Cardiac muscle cell (in vitro differentiated cells and primary cell): ENCODE results near the gene AP2A1. TPM values are rescaled to one million over a fixed set of nuclear protein-coding genes. Genes with fewer than 3 reads are reported as not detected.
A peak's percentile ranks its signal among the peaks of the same experiment; 100 is the strongest.

ENCODE experiments used
- DNase-seq, 2 donors: peaks; one replicate each; pipeline versions ENCODE4 v3.0.0 to v3.0.0-alpha.2; 2010 to 2017; ENCODE audit warnings: low read depth in 1 of 2, low spot score in 1 of 2
- H3K27ac ChIP-seq: fragments of 200-600 bp; sonication (generic); 2 replicates; pipeline ENCODE4 v1.5.1; 2016
- H3K27me3 ChIP-seq: fragments of 200-600 bp; sonication (generic); 2 replicates; pipeline ENCODE4 v1.6.0; 2016; ENCODE audit warnings: control low read depth
- H3K36me3 ChIP-seq: fragments of 200-600 bp; sonication (generic); 2 replicates; pipeline ENCODE4 v1.5.1; 2016; ENCODE audit warnings: control low read depth
- H3K4me1 ChIP-seq: fragments of 200-600 bp; sonication (generic); 2 replicates; pipeline ENCODE4 v1.8.1; 2017; ENCODE audit warnings: low read depth, mild to moderate bottlenecking, mixed run types
- H3K4me3 ChIP-seq: fragments of 200-600 bp; sonication (generic); 2 replicates; pipeline ENCODE4 v1.5.1; 2016; ENCODE audit warnings: mild to moderate bottlenecking
- H3K9me3 ChIP-seq: fragments of 200-600 bp; sonication (generic); 2 replicates; pipeline ENCODE4 v1.5.1; 2017; ENCODE audit warnings: low read depth, mild to moderate bottlenecking, control low read depth
- CTCF ChIP-seq: IDR thresholded peaks from 2 replicates; pipeline ENCODE4 v1.5.1; 2012; ENCODE audit warnings: low read depth, mild to moderate bottlenecking, low read length
- polyA plus RNA-seq: library from polyadenylated mRNA; unstranded; fragments of >200 nt; fragmentation: Nextera tagmentation; extraction: Ambion mirVana; gene quantifications from 2 replicates; pipeline ENCODE4 v1.2.1, GENCODE V29; 2016
- total RNA-seq: library from RNA; depleted of rRNA; stranded (reverse); fragments of >200 nt; gene quantifications from 2 replicates; pipeline ENCODE4 v1.2.3, GENCODE V29; 2016

AP2A1 gene
- total and polyA plus RNA-seq, 2 experiments from 2014 or later = 78.0 to 153 TPM

DNA sequence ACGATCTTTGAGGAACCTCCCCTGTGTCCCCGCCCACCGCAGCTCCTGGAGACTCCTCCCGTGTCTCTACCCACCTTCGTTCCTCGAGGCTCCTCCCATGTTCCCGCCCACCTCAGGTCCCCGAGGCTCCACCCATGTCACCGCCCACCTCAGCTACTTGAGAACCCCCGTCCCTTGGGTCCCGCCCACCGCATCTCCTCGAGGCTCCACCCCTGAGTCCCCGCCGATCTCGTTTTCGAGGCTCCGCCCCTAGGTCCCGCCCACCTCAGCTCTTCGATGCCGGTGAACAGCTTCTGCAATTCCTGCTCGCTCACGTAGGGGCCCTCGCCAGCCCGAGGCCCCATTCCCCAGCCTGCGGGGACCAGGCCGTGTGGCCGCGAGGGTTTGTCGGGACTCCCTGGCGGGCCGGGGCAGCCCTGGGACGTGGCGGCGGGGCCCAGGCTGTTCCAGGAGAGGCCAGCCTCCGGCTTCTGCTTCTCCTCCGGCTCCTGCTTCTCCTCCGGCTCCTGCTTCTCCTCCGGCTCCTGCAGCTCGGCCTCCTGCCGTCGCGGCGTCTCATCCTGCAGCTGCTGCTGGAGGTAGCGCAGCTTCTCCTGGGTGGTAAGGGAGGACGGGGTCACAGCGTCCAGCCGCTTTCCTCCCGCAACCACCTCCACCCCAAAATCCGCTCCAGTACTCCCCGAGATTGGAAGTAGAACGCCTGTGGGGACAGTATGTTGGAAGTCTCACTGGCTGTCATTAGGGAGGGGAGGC lies 20.4 kb upstream of the AP2A1 start:
- no peak for TF ChIP-seq CTCF
- DNase-seq = peak in 1 of 2 donors; percentile 86
- no peak overlapping the region for H3K4me3 ChIP-seq
- H3K27me3 ChIP-seq = no peaks in the 10 kb centered on the region
- no peak overlapping the region for H3K27ac ChIP-seq
- H3K9me3 ChIP-seq = no peaks in the 10 kb centered on the region
- no peaks in the 10 kb centered on the region for H3K4me1 ChIP-seq
- H3K36me3 ChIP-seq = no peaks in the 10 kb centered on the region

GRCh38 chr19:49749055-49749716 lies 17.6 kb upstream of the AP2A1 start:
- peak in 1 of 2 donors; percentile 34 for DNase-seq
- Histone ChIP-seq H3K9me3 (no peaks in the 10 kb centered on the region), H3K27ac (no peak overlapping the region), H3K4me3 (no peak overlapping the region), H3K36me3 (no peaks in the 10 kb centered on the region), H3K4me1 (no peaks in the 10 kb centered on the region), H3K27me3 (no peaks in the 10 kb centered on the region)
- no peak for TF ChIP-seq CTCF

DNA sequence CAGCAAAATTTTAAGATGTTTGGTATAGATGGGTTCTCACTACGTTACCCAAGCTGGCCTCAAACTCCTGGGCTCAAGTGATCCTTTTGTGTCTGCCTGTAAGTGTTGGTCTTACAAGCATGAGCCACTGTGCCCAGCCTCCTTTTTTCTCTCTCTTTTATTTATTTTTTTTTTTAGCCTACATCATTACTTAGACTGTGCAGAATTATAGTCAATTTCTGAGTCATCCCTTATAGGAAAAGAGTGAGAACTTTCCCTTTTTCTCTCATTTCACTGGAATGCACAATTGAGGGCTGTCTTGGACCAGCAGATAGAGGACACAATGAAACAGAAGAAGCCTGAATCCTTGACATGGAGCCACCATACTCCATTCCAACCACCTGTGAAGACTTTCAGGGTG lies 17.0 kb upstream of the AP2A1 start:
- no peak for TF ChIP-seq CTCF
- no peaks in the 10 kb centered on the region for H3K27me3 ChIP-seq
- H3K4me3 ChIP-seq = no peak overlapping the region
- no peaks in the 10 kb centered on the region for H3K4me1 ChIP-seq
- H3K27ac ChIP-seq = no peak overlapping the region
- H3K36me3 ChIP-seq = no peaks in the 10 kb centered on the region
- DNase-seq = no peak
- no peaks in the 10 kb centered on the region for H3K9me3 ChIP-seq

DNA sequence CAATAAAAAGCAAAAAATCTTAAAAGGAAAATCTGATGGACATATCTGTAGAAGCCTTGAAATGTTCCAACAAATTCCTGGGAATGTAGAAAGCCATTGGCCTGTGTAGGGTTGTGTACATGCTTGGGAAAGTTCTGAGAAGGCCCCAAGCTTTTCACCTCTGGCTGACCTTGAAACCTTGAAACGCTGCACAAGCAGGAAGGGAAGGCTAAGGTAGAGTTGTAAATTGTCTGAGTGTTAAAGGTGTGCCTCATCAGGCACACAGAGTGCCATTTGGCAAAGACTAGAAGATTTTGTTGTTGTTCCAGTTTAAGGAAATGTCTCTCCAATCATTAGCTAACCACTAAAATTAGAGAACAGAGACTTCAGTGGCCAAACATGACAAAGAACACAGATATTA lies 14.1 kb upstream of the AP2A1 start:
- no peaks in the 10 kb centered on the region for H3K9me3 ChIP-seq
- H3K27me3 ChIP-seq = no peaks in the 10 kb centered on the region
- no peak for DNase-seq
- TF ChIP-seq CTCF = no peak
- H3K4me3 ChIP-seq = no peak overlapping the region
- H3K4me1 ChIP-seq = no peaks in the 10 kb centered on the region
- H3K36me3 ChIP-seq = no peaks in the 10 kb centered on the region
- no peak overlapping the region for H3K27ac ChIP-seq

GRCh38 chr19:49755956-49756355 lies 10.8 kb upstream of the AP2A1 start:
- Histone ChIP-seq H3K36me3 (no peaks in the 10 kb centered on the region), H3K9me3 (no peaks in the 10 kb centered on the region), H3K27ac (no peak overlapping the region), H3K4me3 (no peak overlapping the region), H3K4me1 (no peaks in the 10 kb centered on the region), H3K27me3 (no peaks in the 10 kb centered on the region)
- TF ChIP-seq CTCF = no peak
- no peak for DNase-seq
